Measurements from ENCODE around the gene TDG.

TDG gene

DNA sequence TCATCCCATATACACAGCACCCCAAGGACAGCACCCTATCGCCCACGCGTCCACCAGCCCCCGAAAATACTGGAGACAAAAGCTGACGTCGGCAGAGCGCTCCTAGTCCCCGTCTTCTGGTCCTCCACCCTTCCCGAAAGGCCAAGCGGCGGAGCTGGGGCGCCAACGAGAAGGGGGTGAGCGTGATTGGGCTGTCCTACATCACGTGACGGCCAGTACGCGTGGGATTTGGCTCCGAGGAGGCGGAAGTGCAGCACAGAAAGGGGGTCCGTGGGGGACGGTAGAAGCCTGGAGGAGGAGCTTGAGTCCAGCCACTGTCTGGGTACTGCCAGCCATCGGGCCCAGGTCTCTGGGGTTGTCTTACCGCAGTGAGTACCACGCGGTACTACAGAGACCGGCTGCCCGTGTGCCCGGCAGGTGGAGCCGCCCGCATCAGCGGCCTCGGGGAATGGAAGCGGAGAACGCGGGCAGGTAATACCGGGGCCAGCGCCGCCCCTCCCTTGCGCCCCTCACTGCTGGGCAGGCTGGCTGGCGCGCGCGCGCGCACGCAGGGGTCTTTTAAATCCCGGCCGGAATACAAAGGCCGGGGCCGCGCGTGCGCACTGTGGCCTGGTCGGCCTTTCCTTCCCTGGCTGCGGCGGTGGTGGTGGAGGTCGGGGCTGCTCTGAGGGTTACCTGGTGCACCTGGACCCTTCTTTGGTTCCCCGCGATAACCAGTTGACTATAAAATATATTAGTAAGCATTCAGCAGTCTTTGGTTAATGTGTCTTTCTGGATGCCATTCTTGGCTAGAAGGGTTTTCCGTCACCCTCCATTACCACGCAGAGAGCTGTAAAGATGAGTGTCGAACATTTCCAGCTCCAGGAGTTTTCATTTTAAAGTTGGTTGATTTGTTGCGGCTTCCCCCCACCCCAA, at the start of gene TDG:
Gene TDG (plus strand): TSS at position 283 of the 915 bp plus-strand sequence. CDS start 166 bp downstream, at position 449.
- Histone ChIP-seq H3K4me3 (ENCODE audit: low read depth in 1 of 2, low read length in 2 of 2) (peak within 1 kb of the TSS; percentile 77 to 88), H3K9me3 (ENCODE audit: control insufficient read depth in 1 of 2, low read length in 2 of 2) (no peaks in the 10 kb centered on the region), H3K27ac (ENCODE audit: low read length) (peak within 1 kb of the TSS; percentile 99), H3K4me1 (ENCODE audit: control insufficient read depth in 1 of 2, insufficient read depth in 2 of 2, low read length in 2 of 2) (peaks cover 7 to 32% of the 10 kb centered on the region in 2 donors), H3K36me3 (ENCODE audit: control insufficient read depth in 1 of 2, insufficient read depth in 2 of 2, low read length in 2 of 2) (peaks cover 0 to 3% of the 10 kb centered on the region in 2 donors), H3K27me3 (ENCODE audit: low read depth, low read length) (no peaks in the 10 kb centered on the region)

- Histone ChIP-seq H3K4me1 (ENCODE audit: control insufficient read depth in 1 of 2, insufficient read depth in 2 of 2, low read length in 2 of 2) (no peaks in the 10 kb centered on the region), H3K27me3 (ENCODE audit: low read depth, low read length) (no peaks in the 10 kb centered on the region), H3K9me3 (ENCODE audit: control insufficient read depth in 1 of 2, low read length in 2 of 2) (peaks cover 0 to 3% of the 10 kb centered on the region in 2 donors), H3K27ac (ENCODE audit: low read length) (no peak overlapping the region), H3K4me3 (ENCODE audit: low read depth in 1 of 2, low read length in 2 of 2) (no peak overlapping the region), H3K36me3 (ENCODE audit: control insufficient read depth in 1 of 2, insufficient read depth in 2 of 2, low read length in 2 of 2) (no peaks in the 10 kb centered on the region)
These were observed 47.8 kb upstream of the TDG start for GRCh38 chr12:103917873-103918272.

- Histone ChIP-seq H3K4me3 (ENCODE audit: low read depth in 1 of 2, low read length in 2 of 2) (no peak overlapping the region), H3K27ac (ENCODE audit: low read length) (no peak overlapping the region), H3K4me1 (ENCODE audit: control insufficient read depth in 1 of 2, insufficient read depth in 2 of 2, low read length in 2 of 2) (peaks cover 0 to 7% of the 10 kb centered on the region in 2 donors), H3K27me3 (ENCODE audit: low read depth, low read length) (no peaks in the 10 kb centered on the region), H3K36me3 (ENCODE audit: control insufficient read depth in 1 of 2, insufficient read depth in 2 of 2, low read length in 2 of 2) (no peaks in the 10 kb centered on the region), H3K9me3 (ENCODE audit: control insufficient read depth in 1 of 2, low read length in 2 of 2) (no peaks in the 10 kb centered on the region)
These were observed 40.7 kb upstream of the TDG start for GRCh38 chr12:103924761-103925641.

- H3K4me3 ChIP-seq (ENCODE audit: low read depth in 1 of 2, low read length in 2 of 2) = peak overlapping the region; percentile 79 to 90
- H3K36me3 ChIP-seq (ENCODE audit: control insufficient read depth in 1 of 2, insufficient read depth in 2 of 2, low read length in 2 of 2) = peaks cover 10 to 14% of the 10 kb centered on the region in 2 donors
- no peaks in the 10 kb centered on the region for H3K9me3 ChIP-seq (ENCODE audit: control insufficient read depth in 1 of 2, low read length in 2 of 2)
- peak overlapping the region; percentile 92 for H3K27ac ChIP-seq (ENCODE audit: low read length)
- H3K27me3 ChIP-seq (ENCODE audit: low read depth, low read length) = no peaks in the 10 kb centered on the region
- peaks cover 17 to 33% of the 10 kb centered on the region in 2 donors for H3K4me1 ChIP-seq (ENCODE audit: control insufficient read depth in 1 of 2, insufficient read depth in 2 of 2, low read length in 2 of 2)
These were observed 37.0 kb upstream of the TDG start for GRCh38 chr12:103928682-103929045.

GRCh38 chr12:103929046-103929783, 36.5 kb upstream of the TDG start:
- no peaks in the 10 kb centered on the region for H3K27me3 ChIP-seq (ENCODE audit: low read depth, low read length)
- H3K27ac ChIP-seq (ENCODE audit: low read length) = peak overlapping the region; percentile 92
- H3K4me3 ChIP-seq (ENCODE audit: low read depth in 1 of 2, low read length in 2 of 2) = peak overlapping the region; percentile 79 to 90
- H3K9me3 ChIP-seq (ENCODE audit: control insufficient read depth in 1 of 2, low read length in 2 of 2) = no peaks in the 10 kb centered on the region
- H3K36me3 ChIP-seq (ENCODE audit: control insufficient read depth in 1 of 2, insufficient read depth in 2 of 2, low read length in 2 of 2) = peaks cover 16 to 19% of the 10 kb centered on the region in 2 donors
- H3K4me1 ChIP-seq (ENCODE audit: control insufficient read depth in 1 of 2, insufficient read depth in 2 of 2, low read length in 2 of 2) = peaks cover 17 to 35% of the 10 kb centered on the region in 2 donors

DNA sequence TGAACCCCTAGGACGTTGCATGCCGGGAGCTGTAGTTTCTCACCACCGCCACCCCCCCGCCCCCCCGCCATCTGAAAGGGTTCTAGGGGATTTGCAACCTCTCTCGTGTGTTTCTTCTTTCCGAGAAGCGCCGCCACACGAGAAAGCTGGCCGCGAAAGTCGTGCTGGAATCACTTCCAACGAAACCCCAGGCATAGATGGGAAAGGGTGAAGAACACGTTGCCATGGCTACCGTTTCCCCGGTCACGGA, 36.0 kb upstream of the TDG start:
- peak overlapping the region; percentile 92 for H3K27ac ChIP-seq (ENCODE audit: low read length)
- no peaks in the 10 kb centered on the region for H3K9me3 ChIP-seq (ENCODE audit: control insufficient read depth in 1 of 2, low read length in 2 of 2)
- H3K36me3 ChIP-seq (ENCODE audit: control insufficient read depth in 1 of 2, insufficient read depth in 2 of 2, low read length in 2 of 2) = peaks cover 18 to 23% of the 10 kb centered on the region in 2 donors
- no peaks in the 10 kb centered on the region for H3K27me3 ChIP-seq (ENCODE audit: low read depth, low read length)
- H3K4me3 ChIP-seq (ENCODE audit: low read depth in 1 of 2, low read length in 2 of 2) = peak overlapping the region; percentile 79 to 90
- H3K4me1 ChIP-seq (ENCODE audit: control insufficient read depth in 1 of 2, insufficient read depth in 2 of 2, low read length in 2 of 2) = peaks cover 17 to 35% of the 10 kb centered on the region in 2 donors

DNA sequence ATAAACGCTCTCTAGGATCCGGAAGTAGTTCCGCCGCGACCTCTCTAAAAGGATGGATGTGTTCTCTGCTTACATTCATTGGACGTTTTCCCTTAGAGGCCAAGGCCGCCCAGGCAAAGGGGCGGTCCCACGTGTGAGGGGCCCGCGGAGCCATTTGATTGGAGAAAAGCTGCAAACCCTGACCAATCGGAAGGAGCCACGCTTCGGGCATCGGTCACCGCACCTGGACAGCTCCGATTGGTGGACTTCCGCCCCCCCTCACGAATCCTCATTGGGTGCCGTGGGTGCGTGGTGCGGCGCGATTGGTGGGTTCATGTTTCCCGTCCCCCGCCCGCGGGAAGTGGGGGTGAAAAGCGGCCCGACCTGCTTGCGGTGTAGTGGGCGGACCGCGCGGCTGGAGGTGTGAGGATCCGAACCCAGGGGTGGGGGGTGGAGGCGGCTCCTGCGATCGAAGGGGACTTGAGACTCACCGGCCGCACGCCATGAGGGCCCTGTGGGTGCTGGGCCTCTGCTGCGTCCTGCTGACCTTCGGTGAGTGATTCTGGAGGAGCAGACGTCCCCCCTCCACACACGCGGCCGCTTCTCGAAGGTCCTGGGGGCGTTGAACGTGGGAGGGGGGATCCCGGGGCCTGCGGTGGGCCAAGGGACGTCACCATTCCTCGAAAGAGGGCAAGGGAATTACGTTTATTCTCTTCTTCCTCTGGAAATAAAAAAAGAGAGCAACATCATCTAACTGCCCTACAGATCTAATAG, 35.5 kb upstream of the TDG start, which contains the start of gene HSP90B1:
Gene HSP90B1 (plus strand): TSS at position 377 of the 753 bp plus-strand sequence. CDS start 106 bp downstream, at position 483.
- peak within 1 kb of the TSS; percentile 93 for H3K27ac ChIP-seq (ENCODE audit: low read length)
- no peaks in the 10 kb centered on the region for H3K9me3 ChIP-seq (ENCODE audit: control insufficient read depth in 1 of 2, low read length in 2 of 2)
- peaks cover 17 to 35% of the 10 kb centered on the region in 2 donors for H3K4me1 ChIP-seq (ENCODE audit: control insufficient read depth in 1 of 2, insufficient read depth in 2 of 2, low read length in 2 of 2)
- peak within 1 kb of the TSS; percentile 79 to 92 for H3K4me3 ChIP-seq (ENCODE audit: low read depth in 1 of 2, low read length in 2 of 2)
- H3K27me3 ChIP-seq (ENCODE audit: low read depth, low read length) = no peaks in the 10 kb centered on the region
- H3K36me3 ChIP-seq (ENCODE audit: control insufficient read depth in 1 of 2, insufficient read depth in 2 of 2, low read length in 2 of 2) = peaks cover 22 to 23% of the 10 kb centered on the region in 2 donors

- peak overlapping the region; percentile 79 to 92 for H3K4me3 ChIP-seq (ENCODE audit: low read depth in 1 of 2, low read length in 2 of 2)
- peaks cover 30% of the 10 kb centered on the region in 2 donors for H3K36me3 ChIP-seq (ENCODE audit: control insufficient read depth in 1 of 2, insufficient read depth in 2 of 2, low read length in 2 of 2)
- H3K27ac ChIP-seq (ENCODE audit: low read length) = peak overlapping the region; percentile 93
- no peaks in the 10 kb centered on the region for H3K9me3 ChIP-seq (ENCODE audit: control insufficient read depth in 1 of 2, low read length in 2 of 2)
- H3K4me1 ChIP-seq (ENCODE audit: control insufficient read depth in 1 of 2, insufficient read depth in 2 of 2, low read length in 2 of 2) = peaks cover 17 to 42% of the 10 kb centered on the region in 2 donors
- H3K27me3 ChIP-seq (ENCODE audit: low read depth, low read length) = no peaks in the 10 kb centered on the region
These were observed 34.6 kb upstream of the TDG start for GRCh38 chr12:103930787-103931735.

- peaks cover 17 to 47% of the 10 kb centered on the region in 2 donors for H3K4me1 ChIP-seq (ENCODE audit: control insufficient read depth in 1 of 2, insufficient read depth in 2 of 2, low read length in 2 of 2)
- no peaks in the 10 kb centered on the region for H3K9me3 ChIP-seq (ENCODE audit: control insufficient read depth in 1 of 2, low read length in 2 of 2)
- H3K27me3 ChIP-seq (ENCODE audit: low read depth, low read length) = no peaks in the 10 kb centered on the region
- H3K27ac ChIP-seq (ENCODE audit: low read length) = no peak overlapping the region
- H3K36me3 ChIP-seq (ENCODE audit: control insufficient read depth in 1 of 2, insufficient read depth in 2 of 2, low read length in 2 of 2) = peaks cover 41 to 50% of the 10 kb centered on the region in 2 donors
- peak overlapping the region; percentile 79 to 92 for H3K4me3 ChIP-seq (ENCODE audit: low read depth in 1 of 2, low read length in 2 of 2)
These were observed 32.4 kb upstream of the TDG start for GRCh38 chr12:103933237-103933636.
